ENCODE data around the gene TBC1D17.

TBC1D17 gene

GRCh38 chr19:49877020-49877878, at the start of gene TBC1D17, which contains the start of gene AKT1S1:
Gene TBC1D17 (plus strand): TSS chr19:49877702. CDS start chr19:49877724, 22 bp downstream.
Gene AKT1S1 (minus strand): TSS chr19:49877355. CDS start chr19:49873295, 4,060 bp downstream.
- peak; percentile 97 for DNase-seq (ENCODE audit: low read depth)

GRCh38 chr19:49829200-49829599, 48.3 kb upstream of the TBC1D17 start:
- DNase-seq (ENCODE audit: low read depth), result no peak

GRCh38 chr19:49829721-49830120, 47.8 kb upstream of the TBC1D17 start:
- DNase-seq (ENCODE audit: low read depth), result no peak

DNA sequence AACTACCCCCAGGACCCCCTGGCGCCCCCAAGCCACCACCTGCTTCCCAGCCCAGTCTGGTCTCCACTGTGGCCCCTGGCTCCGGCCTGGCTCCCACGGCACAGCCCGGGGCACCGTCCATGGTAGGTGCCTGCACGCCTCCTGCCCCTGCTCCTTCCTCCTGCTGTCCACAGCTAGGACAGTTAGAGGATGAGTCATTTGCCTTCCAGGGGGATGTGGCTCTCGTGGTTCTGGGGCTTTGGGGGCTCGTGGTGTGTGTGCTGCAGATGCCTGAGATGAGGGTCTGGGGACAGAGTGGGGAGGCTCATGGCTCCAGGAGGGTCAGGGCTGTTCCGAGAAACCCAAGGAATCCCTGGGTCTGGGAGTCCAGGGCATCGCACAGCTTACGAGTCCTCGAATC, 46.7 kb upstream of the TBC1D17 start:
- no peak for DNase-seq (ENCODE audit: low read depth)

DNA sequence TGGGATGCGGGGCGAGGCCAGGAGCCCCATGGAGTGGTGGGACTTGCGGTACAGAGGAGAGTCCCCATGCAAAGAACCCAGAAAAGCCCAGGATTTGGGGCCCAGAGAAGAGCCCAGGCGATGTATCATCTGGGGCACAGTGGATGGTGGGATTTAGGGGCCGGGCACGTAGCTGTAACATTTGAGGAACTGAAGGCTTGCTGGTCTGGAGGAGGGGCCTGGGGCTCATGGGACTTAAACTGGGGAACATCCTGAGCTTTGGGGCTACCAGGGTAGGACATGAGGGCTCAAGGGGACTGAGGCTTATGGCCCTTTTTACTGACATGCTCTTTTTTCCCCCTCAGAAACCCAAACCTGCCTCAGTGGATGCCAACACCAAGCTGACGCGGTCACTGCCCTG, 45.9 kb upstream of the TBC1D17 start:
- DNase-seq (ENCODE audit: low read depth), result no peak

GRCh38 chr19:49832556-49832955, 44.9 kb upstream of the TBC1D17 start:
- DNase-seq (ENCODE audit: low read depth), result no peak

DNA sequence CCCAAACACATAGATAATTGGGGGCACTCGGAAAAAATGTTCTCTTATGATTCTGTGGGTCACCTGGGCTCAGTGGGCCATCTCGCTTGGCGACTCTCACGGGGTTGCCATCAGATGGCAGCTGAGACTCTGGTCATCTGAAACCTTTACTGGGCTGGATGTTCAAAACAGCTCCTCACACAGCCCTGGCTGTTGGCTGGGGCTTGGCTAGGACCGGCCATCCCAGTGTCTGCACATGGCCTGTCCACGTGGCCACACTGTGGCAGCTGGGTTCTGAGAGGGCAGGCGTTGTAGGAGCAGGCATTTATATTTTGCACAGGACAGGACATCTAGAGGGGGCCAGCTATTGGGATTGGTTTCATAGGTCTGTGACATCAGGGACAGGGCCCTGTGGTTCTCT, 43.9 kb upstream of the TBC1D17 start:
- DNase-seq (ENCODE audit: low read depth), result no peak

GRCh38 chr19:49835562-49835961, 41.9 kb upstream of the TBC1D17 start:
- no peak for DNase-seq (ENCODE audit: low read depth)

DNA sequence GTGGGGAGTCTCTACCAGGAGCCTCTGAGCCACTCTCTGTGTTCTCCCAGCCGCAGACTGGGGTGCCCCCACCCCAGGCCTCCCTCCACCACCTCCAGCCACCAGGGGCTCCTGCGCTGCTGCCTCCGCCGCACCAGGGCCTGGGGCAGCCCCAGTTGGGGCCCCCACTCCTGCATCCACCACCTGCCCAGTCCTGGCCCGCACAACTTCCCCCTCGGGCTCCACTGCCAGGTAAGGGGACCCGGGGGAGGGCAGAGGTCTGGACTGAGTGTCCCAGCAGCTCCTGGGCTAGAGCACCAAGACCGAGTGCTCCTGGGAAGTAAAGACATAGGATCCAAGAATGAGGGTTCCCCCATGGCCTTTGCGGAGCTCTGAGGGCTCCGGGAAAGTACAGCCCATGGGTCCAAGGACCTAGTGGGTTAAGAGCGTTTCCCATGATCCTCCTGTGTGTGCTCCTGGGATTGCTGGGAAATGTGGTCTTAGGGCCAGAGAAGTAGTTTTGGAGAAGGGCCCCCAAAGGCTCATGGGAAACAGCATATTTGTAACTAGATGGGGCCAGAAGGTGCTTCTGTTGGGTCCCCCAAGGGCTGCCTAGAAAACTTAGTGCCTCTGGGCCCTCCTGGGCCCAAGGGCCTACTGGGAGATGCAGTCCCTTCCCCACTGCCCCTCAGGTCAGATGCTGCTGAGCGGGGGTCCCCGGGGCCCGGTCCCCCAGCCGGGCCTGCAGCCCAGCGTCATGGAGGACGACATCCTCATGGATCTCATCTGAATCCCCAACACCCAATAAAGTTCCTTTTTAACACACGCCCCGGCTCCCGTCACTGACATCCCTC, 41.1 kb upstream of the TBC1D17 start:
- no peak for DNase-seq (ENCODE audit: low read depth)

DNA sequence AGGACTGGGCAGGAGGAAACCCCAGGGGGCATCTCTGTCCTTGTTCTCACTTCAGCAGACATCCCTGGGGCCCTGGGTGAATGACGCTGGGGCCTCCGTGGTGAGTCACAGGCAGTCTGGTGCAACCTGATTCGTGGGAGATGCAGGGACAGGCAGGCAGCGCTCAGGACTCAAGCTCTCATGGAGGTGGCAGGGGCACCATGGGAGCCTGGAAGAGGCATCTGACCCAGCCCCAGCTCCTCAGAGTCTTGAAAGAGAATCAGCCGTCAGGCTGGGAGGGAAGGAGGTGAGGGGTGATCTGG, 40.5 kb upstream of the TBC1D17 start:
- no peak for DNase-seq (ENCODE audit: low read depth)

GRCh38 chr19:49837425-49837824, 40.1 kb upstream of the TBC1D17 start:
- DNase-seq (ENCODE audit: low read depth), result no peak

- no peak for DNase-seq (ENCODE audit: low read depth)
Observed at GRCh38 chr19:49838885-49839588, 38.5 kb upstream of the TBC1D17 start.

GRCh38 chr19:49839713-49840112, 37.8 kb upstream of the TBC1D17 start:
- DNase-seq (ENCODE audit: low read depth), result no peak

DNA sequence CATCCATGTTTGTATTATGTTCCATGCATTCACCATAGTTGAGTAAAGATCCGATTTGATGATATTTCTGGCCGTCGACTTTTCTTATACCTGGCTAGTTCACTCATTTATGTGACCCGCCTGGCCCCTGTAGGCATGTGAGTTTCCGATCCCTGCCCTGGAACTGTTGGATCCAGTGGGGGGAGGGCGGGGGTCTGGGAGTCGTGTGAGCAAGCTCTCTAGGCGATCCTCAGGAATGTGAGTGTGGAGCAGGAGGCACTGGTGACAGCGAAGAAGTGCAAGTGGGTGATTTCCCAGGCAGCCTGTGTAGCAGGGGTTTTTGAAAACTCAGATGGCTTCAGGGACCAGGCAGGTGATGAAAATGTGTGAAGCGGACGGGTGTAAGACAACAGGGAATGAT, 37.2 kb upstream of the TBC1D17 start:
- no peak for DNase-seq (ENCODE audit: low read depth)

- DNase-seq (ENCODE audit: low read depth), result no peak
Observed at GRCh38 chr19:49840736-49841249, 36.7 kb upstream of the TBC1D17 start.

- no peak for DNase-seq (ENCODE audit: low read depth)
Observed at GRCh38 chr19:49843265-49843664, 34.2 kb upstream of the TBC1D17 start.

GRCh38 chr19:49844138-49845095, 33.1 kb upstream of the TBC1D17 start:
- no peak for DNase-seq (ENCODE audit: low read depth)

- DNase-seq (ENCODE audit: low read depth), result no peak
Observed at GRCh38 chr19:49845414-49845813, 32.1 kb upstream of the TBC1D17 start.

GRCh38 chr19:49846408-49846807, 31.1 kb upstream of the TBC1D17 start:
- DNase-seq (ENCODE audit: low read depth), result no peak

GRCh38 chr19:49847731-49848696, 29.5 kb upstream of the TBC1D17 start:
- no peak for DNase-seq (ENCODE audit: low read depth)

Data from stimulated activated CD8-positive, alpha-beta memory T cell treated with anti-CD3 and anti-CD28 coated beads, Interleukin-12 subunit alpha, Interleukin-12 subunit beta, amount 100 ng/mL, for 4 hours (primary cell).